WERI-Rb-1 (cell line): ENCODE data around the gene SELENOO.

Source experiments
- DNase-seq: peaks from one replicate; pipeline ENCODE4 v3.0.0-alpha.2; 2020
- H3K27ac ChIP-seq: fragments of 250-450 bp; sonication (Bioruptor Pico); 2 replicates; pipeline ENCODE4 v1.5.1; 2020; ENCODE audit warnings: mild to moderate bottlenecking, moderate library complexity
- H3K27me3 ChIP-seq: fragments of 250-450 bp; sonication (Bioruptor Pico); 2 replicates; pipeline ENCODE4 v1.5.1; 2021; ENCODE audit warnings: mild to moderate bottlenecking, low read depth, moderate library complexity; ENCODE audit not compliant: insufficient read depth, severe bottlenecking
- H3K36me3 ChIP-seq: fragments of 250-450 bp; sonication (Bioruptor Pico); 2 replicates; pipeline ENCODE4 v1.5.1; 2020; ENCODE audit warnings: mild to moderate bottlenecking, moderate library complexity
- H3K4me3 ChIP-seq: 2 replicates; pipeline ENCODE4 v1.5.1; 2011; ENCODE audit warnings: low read depth, mild to moderate bottlenecking, control low read depth, low read length
- H3K9me3 ChIP-seq: fragments of 250-450 bp; sonication (Bioruptor Pico); 2 replicates; pipeline ENCODE4 v1.5.1; 2021; ENCODE audit warnings: mild to moderate bottlenecking, moderate library complexity; ENCODE audit not compliant: severe bottlenecking
- TF ChIP-seq, protein P1 (sequence below): IDR thresholded peaks from 2 replicates; pipeline ENCODE4 v1.5.1; 2011; ENCODE audit warnings: low read depth, mild to moderate bottlenecking, control low read depth, inconsistent platforms, low read length

SELENOO gene

DNA sequence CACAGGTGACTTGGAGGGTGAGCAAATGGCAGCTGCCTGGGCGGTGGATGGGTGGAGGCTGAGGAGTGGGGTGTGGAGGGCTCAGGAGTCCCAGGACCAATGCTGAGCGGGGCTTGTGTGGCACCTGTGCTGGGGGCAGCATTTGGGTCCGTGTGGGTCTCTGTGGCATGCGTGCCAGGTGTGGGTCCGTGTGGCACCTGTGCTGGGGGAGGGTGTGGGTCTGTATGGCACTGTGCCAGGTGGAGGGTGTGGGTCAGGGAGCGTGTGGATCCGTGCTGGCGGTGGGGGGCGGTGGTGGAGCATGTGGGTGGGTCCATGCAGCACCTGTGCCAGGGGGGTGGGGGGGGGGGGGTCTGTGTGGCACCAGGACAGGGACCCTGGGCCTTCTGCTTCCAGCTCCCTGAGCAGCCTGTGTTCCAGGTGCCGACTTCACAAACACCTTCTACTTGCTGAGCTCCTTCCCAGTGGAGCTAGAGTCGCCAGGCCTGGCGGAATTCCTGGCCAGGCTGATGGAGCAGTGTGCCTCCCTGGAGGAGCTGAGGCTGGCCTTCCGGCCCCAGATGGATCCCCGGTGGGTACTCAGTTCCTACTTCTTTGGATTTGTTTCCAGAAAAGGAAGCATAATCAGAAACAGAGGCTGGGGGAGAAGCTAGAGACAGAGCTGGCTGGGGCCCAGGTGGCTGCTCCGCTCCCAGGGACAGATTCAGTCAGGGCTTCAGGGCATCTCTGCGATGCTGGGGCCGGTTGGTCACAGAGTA, 14.7 kb downstream of the SELENOO start:
- Histone ChIP-seq H3K4me3 (no peak overlapping the region), H3K36me3 (peaks cover 88% of the 10 kb centered on the region), H3K9me3 (no peaks in the 10 kb centered on the region), H3K27ac (no peak overlapping the region), H3K27me3 (no peaks in the 10 kb centered on the region)
- TF ChIP-seq, protein P1, sequence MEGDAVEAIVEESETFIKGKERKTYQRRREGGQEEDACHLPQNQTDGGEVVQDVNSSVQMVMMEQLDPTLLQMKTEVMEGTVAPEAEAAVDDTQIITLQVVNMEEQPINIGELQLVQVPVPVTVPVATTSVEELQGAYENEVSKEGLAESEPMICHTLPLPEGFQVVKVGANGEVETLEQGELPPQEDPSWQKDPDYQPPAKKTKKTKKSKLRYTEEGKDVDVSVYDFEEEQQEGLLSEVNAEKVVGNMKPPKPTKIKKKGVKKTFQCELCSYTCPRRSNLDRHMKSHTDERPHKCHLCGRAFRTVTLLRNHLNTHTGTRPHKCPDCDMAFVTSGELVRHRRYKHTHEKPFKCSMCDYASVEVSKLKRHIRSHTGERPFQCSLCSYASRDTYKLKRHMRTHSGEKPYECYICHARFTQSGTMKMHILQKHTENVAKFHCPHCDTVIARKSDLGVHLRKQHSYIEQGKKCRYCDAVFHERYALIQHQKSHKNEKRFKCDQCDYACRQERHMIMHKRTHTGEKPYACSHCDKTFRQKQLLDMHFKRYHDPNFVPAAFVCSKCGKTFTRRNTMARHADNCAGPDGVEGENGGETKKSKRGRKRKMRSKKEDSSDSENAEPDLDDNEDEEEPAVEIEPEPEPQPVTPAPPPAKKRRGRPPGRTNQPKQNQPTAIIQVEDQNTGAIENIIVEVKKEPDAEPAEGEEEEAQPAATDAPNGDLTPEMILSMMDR: no peak
- DNase-seq: no peak

DNA sequence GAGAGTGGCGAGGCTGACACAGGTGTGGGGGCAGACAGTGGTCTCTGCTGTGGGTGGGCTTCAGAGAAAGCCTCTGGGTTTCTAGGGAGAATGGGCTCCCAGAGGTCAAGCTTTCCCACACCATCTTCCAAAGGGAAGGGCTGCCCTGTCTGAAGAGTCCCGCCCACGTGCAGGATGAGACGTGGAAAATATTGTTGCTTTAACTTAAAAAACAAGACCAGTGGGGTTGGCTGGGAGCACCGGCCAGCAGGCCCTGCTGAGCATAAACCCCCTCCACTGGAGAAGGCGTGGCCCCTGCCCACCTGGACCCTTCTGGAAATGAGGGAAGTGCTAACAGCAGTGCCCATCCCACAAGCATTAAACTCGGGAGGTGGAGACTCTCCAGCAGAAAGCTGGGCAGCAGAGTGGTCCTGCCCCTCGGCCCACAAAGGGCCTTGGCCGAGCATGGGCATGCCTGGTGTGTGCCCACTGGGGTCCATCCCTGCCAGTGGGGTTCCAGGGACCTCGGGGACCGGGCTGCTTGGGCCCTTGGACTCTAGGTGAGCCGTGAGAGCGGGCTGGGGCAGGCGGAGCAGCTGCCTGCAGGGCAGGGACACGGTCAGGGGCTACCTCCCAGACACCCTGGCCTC, 15.4 kb downstream of the SELENOO start:
- Histone ChIP-seq H3K9me3 (no peaks in the 10 kb centered on the region), H3K4me3 (no peak overlapping the region), H3K27me3 (no peaks in the 10 kb centered on the region), H3K27ac (no peak overlapping the region), H3K36me3 (peaks cover 84% of the 10 kb centered on the region)
- DNase-seq: no peak
- TF ChIP-seq, protein P1: no peak

DNA sequence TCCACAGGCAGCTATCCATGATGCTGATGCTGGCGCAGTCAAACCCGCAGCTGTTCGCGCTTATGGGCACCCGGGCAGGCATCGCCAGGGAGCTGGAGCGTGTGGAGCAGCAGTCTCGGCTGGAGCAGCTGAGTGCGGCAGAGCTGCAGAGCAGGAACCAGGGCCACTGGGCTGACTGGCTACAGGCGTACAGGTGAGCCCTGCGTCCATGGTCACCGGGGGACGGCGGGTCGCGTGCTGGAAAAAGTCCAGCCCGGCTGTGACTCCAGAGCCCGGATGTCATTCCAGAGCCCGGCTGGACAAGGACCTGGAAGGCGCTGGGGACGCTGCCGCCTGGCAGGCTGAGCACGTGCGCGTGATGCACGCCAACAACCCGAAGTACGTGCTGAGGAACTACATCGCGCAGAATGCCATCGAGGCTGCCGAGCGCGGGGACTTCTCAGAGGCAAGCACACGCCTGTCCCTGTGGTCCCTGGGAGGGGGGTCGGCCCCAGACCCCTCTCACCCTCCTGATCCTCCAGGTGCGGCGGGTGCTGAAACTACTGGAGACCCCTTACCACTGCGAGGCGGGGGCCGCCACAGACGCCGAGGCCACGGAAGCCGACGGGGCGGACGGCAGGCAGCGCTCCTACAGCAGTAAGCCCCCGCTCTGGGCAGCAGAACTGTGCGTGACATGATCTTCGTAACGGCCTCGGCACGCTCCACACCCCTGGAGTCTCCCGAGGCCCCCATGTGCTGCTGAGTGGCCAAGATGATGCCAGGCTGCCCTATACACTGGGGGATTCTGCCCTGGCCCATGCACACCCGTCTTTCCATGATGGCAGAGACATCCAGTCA, 16.1 kb downstream of the SELENOO start:
- H3K27ac ChIP-seq: no peak overlapping the region
- H3K36me3 ChIP-seq: peaks cover 86% of the 10 kb centered on the region
- H3K27me3 ChIP-seq: no peaks in the 10 kb centered on the region
- no peaks in the 10 kb centered on the region for H3K9me3 ChIP-seq
- TF ChIP-seq, protein P1: no peak
- H3K4me3 ChIP-seq: no peak overlapping the region
- DNase-seq: no peak

DNA sequence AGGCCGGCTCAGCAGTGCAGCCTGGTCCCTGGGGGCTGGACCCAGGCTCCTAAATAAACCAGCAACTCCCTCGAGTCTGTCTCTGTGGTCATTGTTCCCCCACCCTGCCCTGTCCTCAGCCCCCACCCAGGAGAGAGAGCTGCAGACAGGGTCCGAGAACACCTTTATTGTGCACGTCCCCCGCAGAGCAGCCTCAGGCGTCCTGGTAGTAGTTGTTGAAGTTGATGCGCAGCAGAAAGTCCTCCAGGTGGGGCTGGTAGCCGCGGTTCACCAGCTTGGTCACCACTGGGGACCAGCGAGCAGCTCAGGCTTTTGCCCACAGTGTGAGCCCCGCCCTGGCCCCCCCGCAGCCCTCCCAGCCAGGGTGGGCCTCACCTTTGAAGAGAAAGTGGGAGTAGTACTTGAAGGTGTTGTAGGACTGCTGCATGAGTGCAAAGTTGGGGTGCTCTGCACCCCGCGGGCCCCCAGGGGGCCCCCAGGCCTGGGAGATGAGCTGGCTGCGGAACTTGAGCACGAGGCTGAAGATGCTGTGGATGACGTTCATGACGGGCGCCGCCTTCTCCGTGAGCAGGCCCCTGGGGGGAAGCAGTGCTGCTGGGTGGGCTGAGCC, 16.8 kb downstream of the SELENOO start:
- Histone ChIP-seq H3K4me3 (no peak overlapping the region), H3K27ac (no peak overlapping the region), H3K36me3 (peaks cover 88% of the 10 kb centered on the region), H3K9me3 (no peaks in the 10 kb centered on the region), H3K27me3 (no peaks in the 10 kb centered on the region)
- TF ChIP-seq, protein P1: no peak
- DNase-seq: no peak

DNA sequence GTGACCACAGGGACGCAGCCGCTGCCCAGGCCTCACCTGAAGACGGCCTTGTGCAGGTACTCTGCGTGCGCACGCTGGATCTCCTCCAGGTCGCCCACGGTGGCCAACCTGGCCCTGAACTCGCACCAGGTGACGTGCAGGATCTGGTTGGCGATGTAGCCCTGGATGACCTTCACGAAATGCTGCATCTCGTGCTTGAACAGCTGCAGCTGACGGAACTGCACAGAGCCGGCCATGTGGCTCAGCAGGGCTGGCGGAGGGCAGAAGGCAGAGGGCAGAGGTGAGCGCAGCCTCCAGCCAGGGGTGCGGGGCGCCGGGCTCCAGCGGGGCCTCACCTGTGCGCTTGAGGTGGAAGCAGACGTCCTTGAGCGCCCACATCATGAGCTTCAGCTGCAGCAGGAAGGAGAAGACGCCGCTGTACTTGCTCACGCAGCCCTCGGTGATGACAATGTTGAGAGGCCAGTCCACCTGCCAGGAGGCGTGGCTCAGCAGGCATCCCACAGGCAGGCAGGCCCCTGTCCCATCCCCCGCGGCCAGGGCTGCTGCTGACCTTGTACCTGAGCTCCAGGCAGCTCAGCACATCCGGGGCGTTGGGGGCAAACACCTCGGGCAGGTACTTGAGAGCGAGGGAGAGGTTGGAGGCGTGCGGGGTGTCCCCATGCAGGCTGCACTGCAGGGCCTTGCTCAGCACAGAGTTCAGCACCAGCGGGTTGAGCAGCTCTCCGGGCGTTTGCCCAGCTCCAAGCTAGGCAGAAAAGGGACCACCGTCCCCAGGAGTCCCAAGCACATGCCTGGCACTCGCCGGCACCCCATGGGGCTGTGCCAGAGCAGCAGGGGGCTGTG, 17.6 kb downstream of the SELENOO start:
- Histone ChIP-seq H3K27me3 (no peaks in the 10 kb centered on the region), H3K4me3 (no peak overlapping the region), H3K9me3 (no peaks in the 10 kb centered on the region), H3K36me3 (peaks cover 89% of the 10 kb centered on the region), H3K27ac (no peak overlapping the region)
- no peak for DNase-seq
- TF ChIP-seq, protein P1: no peak
